SK-N-DZ (cell line): ENCODE measurements around the gene ADAMTS17.
"Not testable (repeated sequence)": the region's sequence is repeated elsewhere in the genome, so short reads cannot be mapped to it uniquely, and the experiment has no call there.

ENCODE experiments used
- DNase-seq: peaks from one replicate; pipeline ENCODE4 v3.0.0-alpha.2; 2015; ENCODE audit warnings: low spot score

Gene ADAMTS17

DNA sequence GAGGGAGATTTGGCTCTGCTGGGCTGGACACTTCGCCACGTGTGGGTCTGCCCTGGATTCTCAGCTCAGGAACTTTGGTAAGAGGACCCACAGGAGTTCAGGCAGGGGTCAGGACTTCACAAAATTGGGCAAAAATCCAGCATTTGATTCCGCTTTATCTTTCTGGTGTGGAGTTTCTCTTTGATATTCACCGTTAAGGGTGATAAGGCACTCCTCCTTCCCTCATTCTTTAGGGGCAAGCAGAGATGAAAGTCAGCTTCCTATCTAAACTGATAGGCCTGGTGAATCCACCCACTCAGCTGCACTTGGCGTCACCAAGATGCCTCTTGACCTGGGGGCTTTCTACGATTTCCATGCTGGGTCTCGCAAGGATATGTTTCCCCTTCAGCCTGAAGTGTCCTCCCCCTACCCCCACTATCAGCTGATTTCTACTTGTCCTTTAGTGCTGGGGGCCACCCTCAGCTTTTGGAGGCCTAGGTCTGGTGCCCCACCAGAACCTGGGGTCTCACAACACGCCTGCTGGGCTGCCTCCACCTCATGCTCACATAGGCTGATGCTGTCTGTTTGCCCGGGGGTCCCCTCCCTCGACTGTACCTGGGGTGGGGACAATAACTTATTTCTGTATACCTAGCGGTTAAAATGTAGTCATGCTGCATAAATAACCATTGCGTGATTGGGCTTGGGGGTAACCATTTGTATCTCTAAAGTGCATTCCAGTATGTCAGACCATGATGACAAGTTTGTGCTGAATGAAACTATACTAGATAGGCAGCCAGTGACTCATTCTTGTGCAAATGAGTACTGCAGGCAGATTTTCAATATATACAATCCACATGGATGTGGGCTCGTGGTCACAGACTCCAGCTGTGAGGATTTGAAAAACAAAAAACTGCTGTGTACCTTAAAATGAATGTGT, 248.3 kb downstream of the ADAMTS17 start:
- DNase-seq = no peak

DNA sequence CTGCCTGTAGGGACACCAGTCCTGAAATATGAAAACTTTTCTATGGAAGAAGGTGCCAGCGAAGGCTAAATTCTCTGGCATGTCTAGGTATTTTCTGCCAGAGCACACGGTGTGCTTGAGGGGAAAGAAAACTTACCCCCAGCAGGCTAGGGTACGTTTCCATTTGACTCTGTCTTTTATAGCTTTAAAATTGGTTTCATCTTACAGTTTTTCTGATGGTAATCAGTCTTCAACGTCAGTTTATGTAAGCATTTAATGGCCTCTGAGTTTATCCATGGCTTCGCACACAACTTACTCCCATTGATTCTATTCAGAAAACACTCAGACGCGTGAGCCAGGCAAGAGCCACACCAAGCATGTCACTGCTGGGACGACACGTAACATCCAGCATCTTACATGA, 249.7 kb downstream of the ADAMTS17 start:
- DNase-seq = peak; percentile 50

DNA sequence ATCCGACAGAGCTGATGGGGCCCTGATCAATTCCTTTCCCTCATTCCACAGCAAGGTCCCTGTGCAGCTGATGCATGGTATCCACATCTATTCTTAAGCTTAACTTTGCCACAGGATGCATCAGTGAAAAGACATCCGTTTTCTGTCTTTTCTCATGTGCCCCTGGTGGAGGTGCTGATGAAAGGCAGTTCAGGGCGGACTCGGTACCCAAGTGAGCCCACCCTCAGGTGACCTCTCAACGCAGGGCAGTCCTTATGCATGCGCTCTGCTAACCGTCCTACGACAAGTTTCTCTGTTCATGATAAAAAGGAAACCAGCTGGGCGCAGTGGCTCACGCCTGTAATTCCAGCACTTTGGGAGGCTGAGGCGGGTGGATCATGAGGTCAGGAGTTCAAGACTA, 251.4 kb downstream of the ADAMTS17 start:
- no peak for DNase-seq

DNA sequence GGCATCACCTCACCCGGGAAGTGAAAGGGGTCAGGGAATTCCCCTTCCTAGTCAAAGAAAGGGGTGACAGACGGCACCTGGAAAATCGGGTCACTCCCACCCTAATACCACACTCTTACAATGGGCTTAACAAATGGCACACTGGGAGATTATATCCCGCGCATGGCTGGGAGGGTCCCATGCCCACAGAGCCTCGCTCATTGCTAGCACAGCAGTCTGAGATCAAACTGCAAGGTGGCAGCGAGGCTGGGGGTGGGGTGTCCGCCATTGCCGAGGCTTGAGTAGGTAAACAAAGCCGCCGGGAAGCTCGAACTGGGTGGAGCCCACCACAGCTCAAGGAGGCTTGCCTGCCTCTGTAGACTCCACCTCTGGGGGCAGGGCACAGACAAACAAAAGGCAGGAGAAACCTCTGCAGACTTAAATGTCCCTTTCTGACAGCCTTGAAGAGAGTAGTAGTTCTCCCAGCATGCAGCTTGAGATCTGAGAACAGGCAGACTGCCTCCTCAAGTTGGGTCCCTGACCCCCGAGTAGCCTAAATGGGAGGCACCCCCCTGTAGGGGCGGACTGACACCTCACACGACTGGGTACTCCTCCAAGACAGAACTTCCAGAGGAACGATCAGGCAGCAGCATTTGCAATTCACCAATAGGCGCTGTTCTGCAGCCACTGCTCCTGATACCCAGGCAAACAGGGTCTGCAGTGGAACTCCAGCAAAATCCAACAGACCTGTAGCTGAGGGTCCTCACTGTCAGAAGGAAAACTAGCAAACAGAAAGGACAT, 257.5 kb downstream of the ADAMTS17 start:
- DNase-seq = not testable (repeated sequence)

DNA sequence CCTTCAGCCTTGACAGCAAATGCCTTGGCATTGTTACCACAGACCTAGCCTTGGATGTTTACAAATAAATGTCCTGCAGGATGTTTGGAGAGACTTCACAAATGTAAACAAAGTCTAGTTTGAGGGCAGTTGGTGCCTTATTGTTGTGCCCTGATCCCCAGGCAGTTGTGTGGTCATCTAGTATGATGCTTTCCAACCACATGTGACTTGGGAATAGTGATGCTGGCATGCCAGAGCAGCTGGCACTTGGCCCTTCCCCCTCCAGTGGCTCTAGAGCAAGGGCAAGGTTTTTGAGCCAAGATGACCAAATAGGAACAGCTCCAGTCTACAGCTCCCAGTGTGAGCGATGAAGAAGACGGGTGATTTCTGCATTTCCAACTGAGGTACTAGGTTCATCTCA, 258.2 kb downstream of the ADAMTS17 start:
- no peak for DNase-seq

DNA sequence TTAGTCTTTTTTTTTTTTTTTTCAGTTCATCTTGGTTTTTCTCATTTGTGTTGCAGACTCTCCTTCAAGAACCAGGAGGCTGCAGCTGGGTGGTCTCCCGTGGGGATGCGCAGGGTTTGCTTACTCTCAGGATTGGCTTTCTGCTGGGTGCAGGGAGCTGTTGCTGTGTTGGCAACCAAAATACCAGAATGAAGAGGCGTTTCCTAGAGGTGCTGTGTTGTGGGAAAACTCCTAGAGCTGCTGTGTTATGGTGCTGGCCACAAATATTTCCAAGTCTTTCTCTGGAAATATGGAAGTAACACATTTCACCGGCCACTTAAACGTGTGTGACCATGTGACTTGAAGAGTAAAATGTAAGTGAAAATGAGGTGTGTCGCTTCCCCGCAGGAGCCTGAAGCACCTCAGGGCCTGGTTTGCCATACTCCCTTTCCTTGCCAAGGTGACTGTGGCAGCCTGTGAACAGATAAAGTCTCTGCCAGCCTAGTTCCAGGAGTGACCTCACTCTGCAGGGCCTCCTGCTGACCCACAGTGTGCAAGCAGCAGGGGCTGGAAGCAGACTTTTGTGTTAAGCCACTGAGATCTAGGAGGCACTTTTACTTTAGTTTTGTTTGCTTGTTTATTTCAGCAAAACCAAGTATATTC, 258.9 kb downstream of the ADAMTS17 start:
- no peak for DNase-seq

DNA sequence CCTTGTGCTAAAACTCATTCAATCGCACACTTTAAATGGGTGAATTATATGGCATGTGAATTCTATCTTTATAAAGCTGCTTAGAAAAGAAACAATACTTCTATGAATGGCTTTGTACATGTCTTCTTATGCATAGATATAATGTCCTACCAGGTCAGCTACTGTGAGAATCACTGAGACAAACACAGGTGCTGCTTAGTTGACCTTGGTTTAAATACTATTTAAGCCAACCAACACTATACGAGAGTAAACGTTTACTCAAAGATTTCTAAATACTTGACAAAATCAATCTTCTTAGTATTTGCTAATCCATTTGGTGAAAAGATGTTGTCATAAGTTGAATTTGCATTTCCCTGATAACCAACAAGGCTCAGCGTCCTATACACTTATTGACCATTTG, 260.3 kb downstream of the ADAMTS17 start:
- DNase-seq = no peak

DNA sequence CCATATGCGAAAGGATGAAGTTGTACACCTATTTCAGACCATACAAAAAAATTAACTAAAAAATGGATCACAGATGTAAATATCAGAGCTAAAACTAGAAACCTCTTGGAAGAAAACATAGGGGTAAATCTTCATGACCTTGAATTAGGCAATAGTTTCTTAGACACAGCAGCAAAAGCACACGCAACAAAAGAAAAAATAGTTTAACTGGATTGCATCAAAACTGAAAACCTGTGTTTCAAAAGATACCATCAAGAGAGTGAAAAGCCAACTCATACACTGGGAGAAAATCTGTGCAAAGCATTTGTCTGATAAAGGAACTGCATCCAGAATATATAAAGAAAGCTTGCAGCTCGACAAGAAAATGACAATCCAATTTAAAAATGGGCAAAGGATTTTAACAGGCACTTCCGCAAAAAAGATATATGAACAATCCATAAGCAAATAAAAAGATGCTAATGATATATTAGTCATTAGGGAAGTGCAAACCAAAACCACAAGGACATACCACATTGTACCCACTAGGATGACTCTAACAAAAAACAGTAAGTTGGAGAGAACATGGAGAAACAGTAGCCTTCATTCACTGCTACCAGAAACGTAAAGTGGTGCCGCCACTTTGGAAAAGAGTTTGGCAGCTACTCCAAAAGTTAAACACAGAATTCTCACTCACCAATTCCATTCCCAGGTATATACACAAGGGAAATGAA, 263.1 kb downstream of the ADAMTS17 start:
- DNase-seq = no peak

DNA sequence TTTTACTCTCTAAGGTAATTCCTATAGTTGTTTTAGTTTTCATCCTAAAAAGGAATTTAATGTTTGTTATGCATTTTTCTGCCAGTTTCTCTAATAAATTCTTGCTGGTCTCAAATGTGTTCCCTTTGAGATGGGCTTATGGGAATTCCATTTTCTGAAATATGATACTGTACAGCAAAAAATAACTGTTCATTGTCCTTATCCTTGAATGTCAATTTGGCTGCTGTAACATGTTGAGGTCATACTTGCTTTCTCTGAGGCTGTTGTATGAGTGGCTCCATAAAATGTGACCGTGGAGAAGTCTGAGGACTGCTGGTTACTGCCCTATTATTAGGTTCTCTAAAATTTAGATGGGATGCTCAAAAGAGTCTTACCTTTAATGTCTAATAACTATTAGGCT, 266.5 kb downstream of the ADAMTS17 start:
- no peak for DNase-seq

DNA sequence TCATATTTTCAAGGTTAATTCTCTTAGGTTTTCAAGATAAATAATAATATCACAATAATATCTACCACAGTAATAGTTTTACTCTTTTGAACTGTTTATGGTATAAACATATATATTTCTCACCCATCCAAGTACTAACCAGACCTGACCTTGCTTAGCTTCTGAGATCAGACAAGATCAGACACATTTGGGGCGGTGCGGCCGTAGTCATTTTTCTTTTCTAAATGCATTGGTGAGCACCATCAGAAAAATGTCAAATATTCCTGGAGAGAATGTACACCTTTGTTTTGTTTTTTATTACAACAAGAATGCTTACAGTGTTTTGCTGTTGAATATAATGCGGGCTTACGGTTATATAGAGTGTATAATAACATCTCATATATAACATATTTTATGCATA, 267.8 kb downstream of the ADAMTS17 start:
- no peak for DNase-seq

DNA sequence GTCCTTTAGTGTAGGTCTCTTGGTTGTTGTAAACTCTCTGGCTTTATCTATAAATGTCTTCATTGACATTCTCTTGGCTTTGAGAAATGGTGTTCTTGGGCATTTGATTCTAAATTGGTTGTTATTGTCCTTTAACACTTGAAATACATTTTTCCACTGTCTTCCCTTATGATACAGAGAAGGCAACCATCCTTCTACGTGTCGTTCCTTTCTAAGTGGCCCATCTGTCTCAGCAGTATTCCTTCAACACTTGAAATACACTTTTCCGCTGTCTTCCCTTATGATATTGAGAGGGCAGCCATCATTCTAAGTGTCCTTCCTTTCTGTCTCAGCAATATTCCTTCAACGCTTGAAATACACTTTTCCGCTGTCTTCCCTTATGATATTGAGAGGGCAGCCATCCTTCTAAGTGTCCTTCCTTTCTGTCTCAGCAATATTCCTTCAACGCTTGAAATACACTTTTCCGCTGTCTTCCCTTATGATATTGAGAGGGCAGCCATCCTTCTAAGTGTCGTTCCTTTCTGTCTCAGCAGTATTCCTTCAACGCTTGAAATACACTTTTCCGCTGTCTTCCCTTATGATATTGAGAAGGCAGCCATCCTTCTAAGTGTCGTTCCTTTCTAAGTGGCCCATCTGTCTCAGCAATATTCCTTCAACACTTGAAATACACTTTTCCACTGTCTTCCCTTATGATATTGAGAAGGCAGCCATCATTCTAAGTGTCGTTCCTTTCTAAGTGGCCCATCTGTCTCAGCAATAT, 275.1 kb downstream of the ADAMTS17 start:
- not testable (repeated sequence) for DNase-seq

DNA sequence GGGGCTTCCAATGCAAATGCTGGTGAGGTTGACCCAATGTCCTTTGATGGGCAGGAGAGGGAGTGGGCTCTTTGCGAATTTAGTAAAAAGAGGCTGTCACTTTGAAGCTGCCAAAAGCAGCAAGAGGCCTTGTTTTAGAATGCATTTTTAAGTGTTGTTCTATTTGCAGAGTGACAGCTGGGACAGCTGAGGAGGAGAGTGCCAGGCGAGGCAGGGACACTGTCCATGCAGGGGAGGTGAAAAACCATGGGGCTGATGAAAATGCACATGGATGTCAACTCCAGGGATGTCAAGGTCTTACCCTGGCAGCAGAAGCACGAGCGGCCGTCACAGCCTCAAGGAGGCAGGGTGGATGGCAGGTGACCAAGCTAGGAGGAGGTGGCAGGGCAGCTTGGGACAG, 279.8 kb downstream of the ADAMTS17 start:
- DNase-seq = no peak

DNA sequence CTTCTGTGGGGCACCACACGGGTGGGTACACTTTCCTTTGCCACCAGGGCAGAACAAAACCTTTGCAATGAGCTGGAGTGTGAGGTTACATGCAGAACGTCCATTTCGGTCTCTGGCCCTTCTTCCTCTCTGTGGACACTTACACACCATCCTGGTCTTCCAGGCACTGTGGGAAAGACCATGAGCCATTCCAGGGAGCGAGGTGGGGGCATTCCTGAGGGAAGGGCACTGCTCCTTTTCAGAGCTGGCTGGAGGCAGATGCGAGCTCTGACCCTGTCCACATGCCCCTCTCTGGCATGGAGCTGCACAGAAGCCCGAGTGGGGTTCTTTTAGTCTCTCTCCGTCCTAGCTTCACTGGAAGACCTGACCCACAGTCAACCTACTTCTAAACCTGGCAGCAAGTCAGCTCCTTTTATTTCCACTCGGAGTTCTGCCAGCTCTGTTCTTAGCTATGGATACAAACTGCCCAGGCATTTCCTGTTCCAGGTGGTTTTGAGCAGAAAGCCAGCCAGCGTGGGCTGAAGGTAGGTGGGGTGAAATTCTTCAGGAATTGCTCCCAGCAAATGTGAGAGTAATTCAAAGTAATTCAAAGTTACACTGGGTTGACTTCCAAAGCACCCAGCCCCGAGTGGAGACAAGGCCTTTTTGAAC, 281.4 kb downstream of the ADAMTS17 start:
- DNase-seq = no peak

DNA sequence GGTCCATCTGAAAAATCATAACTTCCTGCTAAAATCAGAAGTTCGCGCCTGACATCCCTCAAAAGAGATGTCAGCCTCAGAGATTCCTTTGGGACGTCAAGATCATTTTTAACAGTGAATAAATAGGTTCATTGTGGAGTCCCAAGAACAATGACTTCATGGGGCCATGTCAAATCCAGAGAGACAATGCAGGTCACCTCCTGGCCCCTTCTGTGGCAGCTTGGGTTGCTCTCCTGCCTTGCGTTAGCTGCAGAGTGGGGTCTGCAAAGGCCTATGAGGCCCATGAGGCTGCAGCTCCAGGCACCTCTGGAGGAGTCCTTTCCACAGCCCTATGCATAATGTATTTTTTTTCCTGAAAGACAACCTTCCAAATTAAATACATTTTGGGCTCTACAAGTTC, 282.3 kb downstream of the ADAMTS17 start:
- DNase-seq = no peak

DNA sequence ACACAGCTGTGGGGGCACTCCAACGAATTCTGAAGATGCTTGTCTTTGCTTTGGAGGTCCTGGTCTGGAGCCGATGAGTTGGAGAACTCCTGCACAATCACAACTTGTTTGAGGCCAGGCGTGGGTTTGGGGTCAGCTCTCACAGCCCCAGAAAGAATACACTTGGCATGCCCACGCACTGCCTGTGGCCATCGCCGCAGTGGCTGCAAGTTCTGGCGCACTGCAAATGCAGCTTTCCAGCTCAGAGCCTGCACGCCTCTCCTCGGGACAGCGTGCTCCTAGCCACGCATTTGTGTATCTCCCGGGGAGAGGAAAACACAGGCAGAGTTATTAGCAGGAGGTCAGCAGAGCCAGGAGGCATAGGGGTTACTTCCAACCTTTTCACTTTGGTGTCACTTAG, 282.7 kb downstream of the ADAMTS17 start:
- no peak for DNase-seq

DNA sequence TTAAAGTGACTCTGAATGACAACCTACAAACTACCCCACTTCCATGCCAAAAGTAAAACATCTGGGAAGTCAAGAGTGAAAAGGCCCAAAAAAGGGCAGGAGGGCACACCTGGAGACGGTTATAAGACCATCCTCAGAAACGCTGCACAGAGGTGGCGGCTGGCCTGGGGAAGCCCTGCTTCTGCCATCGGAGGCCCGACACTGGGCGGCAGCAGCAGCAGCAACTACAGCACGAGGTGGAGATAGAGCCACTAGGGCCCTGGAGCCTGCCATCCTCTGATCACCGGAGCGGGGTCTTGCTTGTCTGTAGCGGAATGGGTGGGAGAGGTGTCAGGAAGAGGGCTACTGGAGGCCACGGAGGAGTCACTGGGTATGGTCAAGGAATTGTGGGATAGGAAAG, 283.3 kb downstream of the ADAMTS17 start:
- DNase-seq = no peak

DNA sequence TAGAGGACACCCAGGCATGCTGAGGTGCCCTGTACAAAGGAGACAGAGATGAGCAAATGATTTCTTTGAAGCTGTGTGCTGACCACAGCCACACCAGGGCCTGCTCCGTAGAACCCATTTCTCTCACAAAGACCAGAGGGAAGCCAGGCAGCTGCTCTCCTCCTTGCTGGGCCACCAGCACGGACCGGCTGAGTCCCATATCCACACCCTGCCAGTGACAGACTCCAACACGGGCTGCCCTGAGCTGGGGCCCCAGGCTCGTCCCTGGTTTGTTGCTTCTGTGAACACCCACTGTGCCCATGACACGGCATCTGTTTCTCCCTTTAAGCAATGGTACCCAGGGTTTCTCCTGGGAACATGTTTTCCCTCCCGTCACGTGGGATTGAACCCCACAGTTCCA, 284.5 kb downstream of the ADAMTS17 start:
- no peak for DNase-seq

DNA sequence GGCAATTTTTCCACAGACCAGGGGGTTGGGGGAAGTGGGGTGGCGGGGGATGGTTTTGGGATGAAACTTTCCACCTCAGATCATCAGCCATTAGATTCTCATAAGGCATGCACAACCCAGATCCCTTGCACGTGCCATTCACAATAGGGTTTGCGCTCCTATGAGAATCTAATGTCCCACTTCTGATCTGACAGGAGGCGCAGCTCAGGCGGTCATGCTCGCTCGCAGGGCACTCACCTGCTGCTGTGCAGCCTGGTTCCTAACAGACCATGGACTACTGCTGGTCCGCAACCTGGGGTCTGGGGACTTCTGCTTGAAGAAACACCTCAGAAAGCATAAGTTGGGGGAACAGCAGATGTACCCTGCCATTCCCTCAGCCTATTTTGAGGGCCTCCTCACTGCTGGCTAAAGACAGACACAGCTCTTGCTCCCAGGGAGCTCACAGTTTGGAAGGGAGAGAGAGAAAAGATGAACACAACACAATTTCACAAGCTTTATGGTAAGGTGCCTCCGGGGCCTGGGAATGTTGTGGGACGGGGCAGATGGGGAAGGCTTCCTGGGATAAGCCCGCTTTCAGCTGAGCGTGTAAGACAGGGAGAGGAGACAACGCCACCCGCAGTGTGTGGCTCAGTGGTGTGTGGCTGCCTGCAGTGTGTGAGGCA, 285.2 kb downstream of the ADAMTS17 start:
- DNase-seq = no peak

DNA sequence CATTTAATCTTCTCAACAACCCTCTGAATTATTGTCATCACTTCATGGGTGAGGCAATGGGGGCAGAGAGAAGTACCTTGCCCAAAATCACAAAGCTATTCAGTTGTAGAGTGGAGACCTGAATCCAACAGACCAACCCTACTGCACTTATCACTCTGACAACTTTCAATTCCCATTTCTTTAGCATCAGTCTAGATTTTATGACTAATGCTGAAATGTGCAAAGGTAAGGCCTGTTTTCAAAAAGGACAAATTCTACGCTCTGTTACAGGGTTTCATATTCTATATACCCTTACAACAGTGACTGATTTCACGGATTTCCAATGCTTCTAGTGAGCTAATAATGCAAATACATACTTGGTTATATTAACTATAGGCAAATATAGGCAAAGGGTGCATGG, 286.0 kb downstream of the ADAMTS17 start:
- DNase-seq = no peak

DNA sequence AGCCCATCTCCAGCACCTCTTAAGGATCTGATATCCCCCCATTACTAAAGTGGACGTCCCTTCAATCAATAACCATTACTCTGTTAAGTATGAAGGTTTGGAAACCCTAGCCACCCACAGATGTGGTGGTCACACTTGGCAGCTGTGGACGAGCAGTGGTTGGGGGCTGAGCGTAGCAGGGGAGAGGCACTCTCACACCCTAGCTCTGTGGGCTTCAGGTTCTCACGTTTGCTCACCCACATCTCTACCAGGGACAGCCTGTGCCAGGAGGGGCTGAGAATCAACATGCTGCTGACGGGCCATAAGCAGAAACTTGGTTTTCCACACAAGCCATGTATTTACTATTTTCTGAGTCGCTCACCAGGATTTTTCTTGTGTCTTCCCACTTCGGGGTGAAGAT, 287.2 kb downstream of the ADAMTS17 start:
- DNase-seq = no peak
